HG03575 (cell line): ENCODE results near the gene CCT2.

Experiments used
- ATAC-seq: cut with Tn5 transposase; IDR thresholded peaks from one replicate; pipeline ENCODE4 v1.9.1; 2021; ENCODE audit not compliant: unreplicated experiment, insufficient number of reproducible peaks, low FRiP score; ENCODE audit errors: extremely low read depth

CCT2 gene

DNA sequence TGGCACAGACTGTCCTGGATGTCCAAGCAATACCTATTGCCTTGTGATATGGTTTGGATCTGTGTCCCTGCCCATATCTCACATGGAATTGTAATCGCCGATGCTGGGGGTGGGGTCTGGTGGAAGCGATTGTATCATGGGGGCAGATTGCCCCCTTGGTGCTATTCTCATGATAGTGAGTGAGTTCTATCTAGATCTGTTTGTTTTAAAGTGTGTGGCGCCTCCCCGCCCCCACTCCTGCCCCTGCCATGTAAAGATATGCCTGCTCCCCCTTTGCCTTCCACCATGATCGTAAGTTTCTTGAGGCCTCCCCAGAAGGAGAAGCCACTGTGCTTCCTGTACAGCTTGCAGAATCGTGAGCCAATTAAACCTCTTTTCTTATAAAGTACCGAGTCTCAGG is 42.2 kb downstream of the CCT2 start:
- no peak for ATAC-seq

GRCh38 chr12:69630191-69630590 is 44.9 kb downstream of the CCT2 start:
- ATAC-seq: no peak

DNA sequence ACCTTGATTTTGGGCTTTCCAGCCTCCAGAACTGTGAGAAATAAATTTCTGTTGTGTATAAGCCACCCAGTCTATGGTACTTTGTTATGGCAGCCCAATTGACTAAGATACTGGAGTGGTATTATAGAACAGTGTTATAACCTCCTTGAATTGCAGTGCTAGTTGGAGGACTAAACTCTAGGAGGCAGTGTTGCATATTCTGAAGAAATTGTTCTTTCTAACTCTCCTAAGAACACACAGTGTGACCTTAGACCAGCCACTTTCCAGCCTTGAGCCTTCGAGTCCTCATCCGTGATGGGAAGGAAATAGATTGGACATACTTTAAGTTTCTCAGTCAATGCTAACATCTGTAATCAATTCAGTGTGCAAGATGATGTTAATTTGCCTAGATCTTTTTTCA is 47.8 kb downstream of the CCT2 start:
- ATAC-seq: no peak

DNA sequence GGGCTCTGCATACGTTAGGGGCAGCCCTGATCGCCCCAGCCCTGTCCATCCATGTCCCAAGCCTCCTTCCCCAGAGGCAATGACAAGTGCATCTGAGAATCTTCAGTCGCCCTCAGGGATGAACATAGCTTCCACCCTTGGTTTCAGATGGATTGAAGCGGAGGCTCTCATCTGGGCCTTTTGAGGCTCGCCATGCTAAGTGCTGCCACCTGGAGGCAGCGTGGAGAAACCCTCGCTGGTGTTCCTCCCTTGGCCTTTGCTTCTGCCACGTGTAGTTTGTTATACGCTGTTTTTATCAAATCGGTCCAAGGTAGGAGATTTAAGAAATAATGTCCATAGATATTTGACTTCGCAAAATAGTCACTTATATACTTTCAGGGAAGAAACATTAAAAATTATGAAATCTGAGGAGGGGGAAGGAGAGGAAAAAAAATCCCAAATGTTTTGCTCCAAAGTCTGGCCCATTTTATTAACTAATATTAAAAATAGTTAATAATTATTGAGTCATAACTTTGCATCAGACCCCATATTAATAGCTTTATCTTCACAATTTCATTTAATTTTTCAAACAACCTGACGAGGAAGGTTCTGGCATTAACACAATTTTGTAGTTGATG is 54.2 kb downstream of the CCT2 start:
- ATAC-seq: no peak

DNA sequence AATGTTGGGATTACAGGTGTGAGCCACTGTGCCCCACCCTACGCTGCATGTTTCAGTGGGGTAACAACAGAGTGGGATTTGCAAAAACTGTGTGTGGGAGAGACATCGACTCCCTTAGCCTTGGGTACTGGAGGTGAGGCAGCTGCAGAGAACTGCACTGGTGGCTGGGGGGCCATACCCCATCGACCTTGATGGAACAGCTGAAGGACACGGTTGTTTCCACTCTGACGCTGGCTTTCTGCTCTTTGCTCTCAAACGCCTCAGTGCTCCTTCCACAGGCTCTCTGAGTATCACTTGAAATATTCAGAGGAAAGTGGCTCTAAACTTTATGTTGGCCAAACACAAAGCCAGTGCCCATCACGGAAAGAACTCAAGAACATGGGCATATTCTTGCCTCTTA is 56.3 kb downstream of the CCT2 start:
- ATAC-seq: no peak

- no peak for ATAC-seq
Measured at GRCh38 chr12:69642531-69642930, 57.3 kb downstream of the CCT2 start.

GRCh38 chr12:69644511-69644910 is 59.3 kb downstream of the CCT2 start:
- no peak for ATAC-seq

- ATAC-seq: no peak
Measured at GRCh38 chr12:69645031-69645430, 59.8 kb downstream of the CCT2 start.

GRCh38 chr12:69647178-69647577 is 61.9 kb downstream of the CCT2 start:
- no peak for ATAC-seq

GRCh38 chr12:69648476-69648875 is 63.2 kb downstream of the CCT2 start:
- ATAC-seq: no peak

GRCh38 chr12:69649529-69649928 is 64.3 kb downstream of the CCT2 start:
- ATAC-seq: no peak
